Lung (tissue), 12 donors: ENCODE data around the gene SP5. TPM values are rescaled to one million over a fixed set of nuclear protein-coding genes. Genes with fewer than 3 reads are reported as not detected.
A peak's percentile ranks its signal among the peaks of the same experiment; 100 is the strongest.

Source experiments
- ATAC-seq: fragments of 200-7000 bp; cut with Tn5 transposase; one replicate; pipeline ENCODE4 v1.9.1; 2020; ENCODE audit warnings: moderate number of reproducible peaks; ENCODE audit not compliant: insufficient read depth, low FRiP score
- DNase-seq, 3 donors: peaks; one replicate each; pipeline ENCODE4 v3.0.0-alpha.2; 2013 to 2017
- H3K27ac ChIP-seq, 2 donors: one replicate each; pipeline ENCODE4 v1.5.1; 2013; ENCODE audit warnings: mild to moderate bottlenecking in 2 of 2, moderate library complexity in 2 of 2, control low read depth in 1 of 2, inconsistent platforms in 1 of 2, low read depth in 1 of 2, low read length in 1 of 2
- H3K27me3 ChIP-seq, 3 donors: one replicate each; pipeline ENCODE4 v1.5.1; 2013; ENCODE audit warnings: low read length in 2 of 3; ENCODE audit not compliant: control insufficient read depth in 3 of 3, insufficient read depth in 3 of 3
- H3K36me3 ChIP-seq, 4 donors: one replicate each; pipeline ENCODE4 v1.5.1; 2013; ENCODE audit warnings: low read length in 4 of 4, mild to moderate bottlenecking in 1 of 4, moderate library complexity in 1 of 4; ENCODE audit not compliant: control insufficient read depth in 4 of 4, insufficient read depth in 4 of 4
- H3K4me1 ChIP-seq, 5 donors: one replicate each; pipeline ENCODE4 v1.5.1; 2013; ENCODE audit warnings: low read length in 5 of 5, mild to moderate bottlenecking in 2 of 5, moderate library complexity in 1 of 5; ENCODE audit not compliant: control insufficient read depth in 5 of 5, insufficient read depth in 5 of 5
- H3K4me3 ChIP-seq: one replicate; pipeline ENCODE4 v1.5.1; 2013; ENCODE audit warnings: mild to moderate bottlenecking, control low read depth, moderate library complexity
- H3K9ac ChIP-seq, 2 donors: one replicate each; pipeline ENCODE4 v1.5.1; 2013; ENCODE audit warnings: low read length in 2 of 2, control low read depth in 1 of 2; ENCODE audit not compliant: insufficient read depth in 1 of 2
- H3K9me3 ChIP-seq, 4 donors: one replicate each; pipeline ENCODE4 v1.5.1; 2013; ENCODE audit warnings: low read length in 3 of 4, mild to moderate bottlenecking in 1 of 4, moderate library complexity in 1 of 4; ENCODE audit not compliant: control insufficient read depth in 4 of 4, insufficient read depth in 3 of 4
- CTCF ChIP-seq: IDR thresholded peaks from 2 replicates; pipeline ENCODE4 v1.5.1; 2012; ENCODE audit warnings: mild to moderate bottlenecking; ENCODE audit errors: control extremely low read depth, extremely low read depth
- WGBS, 2 donors: extraction: QIAGEN DNeasy Blood & Tissue Kit; methylation state at CpG; one replicate each; pipeline ENCODE4 v1.1.7; 2013; 5-methylcytosine and 5-hydroxymethylcytosine counted together
- polyA plus RNA-seq, 2 donors: library from polyadenylated mRNA; stranded (reverse); fragments of 200-250 nt; gene quantifications; one replicate each; pipeline ENCODE4 v1.2.1, GENCODE V29; 2013
- total RNA-seq, 2 donors: library from RNA; depleted of rRNA in 1 of 2; stranded (reverse); fragments of >200 nt in 1 of 2; gene quantifications; one replicate each; pipeline ENCODE4 v1.2.1, GENCODE V29; 2014 to 2021
- donor health status: control.
- donor health status: control.
- donor health status: Bipolar disorder and iron deficiency.
- donor health status: healthy.
- donor health status: DM: yes; HTN: yes; CAD: no.

Gene SP5
- total and polyA plus RNA-seq, 4 donors: 0.45 to 5.2 (median 2.9) TPM

- H3K9ac ChIP-seq: no peak overlapping the region
- ATAC-seq: no peak
- no peak for TF ChIP-seq CTCF
- H3K36me3 ChIP-seq: no peaks in the 10 kb centered on the region
- DNase-seq: no peak
- H3K27ac ChIP-seq: no peak overlapping the region
- H3K4me3 ChIP-seq: no peak overlapping the region
- H3K9me3 ChIP-seq: peaks cover 0 to 5% (median 0%) of the 10 kb centered on the region in 4 donors
- H3K4me1 ChIP-seq: peaks cover 0 to 9% (median 2%) of the 10 kb centered on the region in 5 donors
- no peaks in the 10 kb centered on the region for H3K27me3 ChIP-seq
- WGBS, 2 donors: 61 to 84% methylated on average over 3 of the region's 3 CpGs
Measured at GRCh38 chr2:170742000-170742399, 26.9 kb downstream of the SP5 start.

- H3K4me3 ChIP-seq: no peak overlapping the region
- no peak for TF ChIP-seq CTCF
- H3K4me1 ChIP-seq: peaks cover 0 to 9% (median 0%) of the 10 kb centered on the region in 5 donors
- no peak overlapping the region for H3K9ac ChIP-seq
- no peak overlapping the region for H3K27ac ChIP-seq
- H3K27me3 ChIP-seq: no peaks in the 10 kb centered on the region
- H3K9me3 ChIP-seq: no peaks in the 10 kb centered on the region
- ATAC-seq: no peak
- 65 to 87% methylated on average over 6 of the region's 6 CpGs for WGBS, 2 donors
- H3K36me3 ChIP-seq: no peaks in the 10 kb centered on the region
- DNase-seq: no peak
Measured at GRCh38 chr2:170742896-170743529, 27.9 kb downstream of the SP5 start.

GRCh38 chr2:170743530-170744239 is 28.5 kb downstream of the SP5 start:
- Histone ChIP-seq H3K27ac (peak overlapping the region in 1 of 2 donors; percentile 75), H3K9me3 (no peaks in the 10 kb centered on the region), H3K36me3 (no peaks in the 10 kb centered on the region), H3K4me1 (peaks cover 0 to 9% (median 0%) of the 10 kb centered on the region in 5 donors), H3K9ac (no peak overlapping the region), H3K27me3 (no peaks in the 10 kb centered on the region), H3K4me3 (no peak overlapping the region)
- no peak for DNase-seq
- peak; percentile 44 for ATAC-seq
- 50 to 71% methylated on average over 8 of the region's 8 CpGs for WGBS, 2 donors
- TF ChIP-seq CTCF: no peak
